ENCODE results near the gene LYZ.

The LYZ gene

GRCh38 chr12:69341328-69341727 lies 6.9 kb upstream of the LYZ start:
- no peak overlapping the region for H3K4me3 ChIP-seq (ENCODE audit: low read length)
- peaks cover 23% of the 10 kb centered on the region for H3K4me1 ChIP-seq (ENCODE audit: control insufficient read depth, insufficient read depth, low read length)
- H3K9me3 ChIP-seq (ENCODE audit: control insufficient read depth, low read length) = no peaks in the 10 kb centered on the region
- peaks cover 5% of the 10 kb centered on the region for H3K27me3 ChIP-seq (replicated peaks; ENCODE audit: control insufficient read depth, insufficient read depth, low read length)
- H3K9ac ChIP-seq (ENCODE audit: low read length) = no peak overlapping the region
- no peak for DNase-seq (ENCODE audit: low read depth)
- H3K36me3 ChIP-seq (ENCODE audit: control insufficient read depth, insufficient read depth, low read length, severe bottlenecking) = no peaks in the 10 kb centered on the region

GRCh38 chr12:69342421-69342820 lies 5.8 kb upstream of the LYZ start:
- Histone ChIP-seq H3K4me3 (ENCODE audit: low read length) (no peak overlapping the region), H3K9me3 (ENCODE audit: control insufficient read depth, low read length) (no peaks in the 10 kb centered on the region), H3K36me3 (ENCODE audit: control insufficient read depth, insufficient read depth, low read length, severe bottlenecking) (no peaks in the 10 kb centered on the region), H3K9ac (ENCODE audit: low read length) (no peak overlapping the region), H3K27me3 (replicated peaks; ENCODE audit: control insufficient read depth, insufficient read depth, low read length) (peaks cover 5% of the 10 kb centered on the region), H3K4me1 (ENCODE audit: control insufficient read depth, insufficient read depth, low read length) (peaks cover 20% of the 10 kb centered on the region)
- no peak for DNase-seq (ENCODE audit: low read depth)

GRCh38 chr12:69343357-69343756 lies 4.8 kb upstream of the LYZ start:
- no peak overlapping the region for H3K4me3 ChIP-seq (ENCODE audit: low read length)
- peaks cover 5% of the 10 kb centered on the region for H3K27me3 ChIP-seq (replicated peaks; ENCODE audit: control insufficient read depth, insufficient read depth, low read length)
- peaks cover 13% of the 10 kb centered on the region for H3K4me1 ChIP-seq (ENCODE audit: control insufficient read depth, insufficient read depth, low read length)
- H3K36me3 ChIP-seq (ENCODE audit: control insufficient read depth, insufficient read depth, low read length, severe bottlenecking) = no peaks in the 10 kb centered on the region
- no peak overlapping the region for H3K9ac ChIP-seq (ENCODE audit: low read length)
- DNase-seq (ENCODE audit: low read depth) = no peak
- no peaks in the 10 kb centered on the region for H3K9me3 ChIP-seq (ENCODE audit: control insufficient read depth, low read length)

- peaks cover 5% of the 10 kb centered on the region for H3K27me3 ChIP-seq (replicated peaks; ENCODE audit: control insufficient read depth, insufficient read depth, low read length)
- peaks cover 11% of the 10 kb centered on the region for H3K4me1 ChIP-seq (ENCODE audit: control insufficient read depth, insufficient read depth, low read length)
- DNase-seq (ENCODE audit: low read depth) = no peak
- no peak overlapping the region for H3K4me3 ChIP-seq (ENCODE audit: low read length)
- no peaks in the 10 kb centered on the region for H3K9me3 ChIP-seq (ENCODE audit: control insufficient read depth, low read length)
- H3K36me3 ChIP-seq (ENCODE audit: control insufficient read depth, insufficient read depth, low read length, severe bottlenecking) = no peaks in the 10 kb centered on the region
- no peak overlapping the region for H3K9ac ChIP-seq (ENCODE audit: low read length)
Measured at GRCh38 chr12:69343885-69344612, 4.1 kb upstream of the LYZ start.

GRCh38 chr12:69345077-69345476 lies 3.1 kb upstream of the LYZ start:
- H3K4me1 ChIP-seq (ENCODE audit: control insufficient read depth, insufficient read depth, low read length) = peaks cover 11% of the 10 kb centered on the region
- H3K36me3 ChIP-seq (ENCODE audit: control insufficient read depth, insufficient read depth, low read length, severe bottlenecking) = no peaks in the 10 kb centered on the region
- H3K9ac ChIP-seq (ENCODE audit: low read length) = no peak overlapping the region
- no peak overlapping the region for H3K4me3 ChIP-seq (ENCODE audit: low read length)
- no peaks in the 10 kb centered on the region for H3K9me3 ChIP-seq (ENCODE audit: control insufficient read depth, low read length)
- peaks cover 4% of the 10 kb centered on the region for H3K27me3 ChIP-seq (replicated peaks; ENCODE audit: control insufficient read depth, insufficient read depth, low read length)
- no peak for DNase-seq (ENCODE audit: low read depth)

GRCh38 chr12:69345742-69346141 lies 2.4 kb upstream of the LYZ start:
- Histone ChIP-seq H3K36me3 (ENCODE audit: control insufficient read depth, insufficient read depth, low read length, severe bottlenecking) (no peaks in the 10 kb centered on the region), H3K9me3 (ENCODE audit: control insufficient read depth, low read length) (no peaks in the 10 kb centered on the region), H3K4me3 (ENCODE audit: low read length) (no peak overlapping the region), H3K4me1 (ENCODE audit: control insufficient read depth, insufficient read depth, low read length) (peaks cover 11% of the 10 kb centered on the region), H3K27me3 (replicated peaks; ENCODE audit: control insufficient read depth, insufficient read depth, low read length) (no peaks in the 10 kb centered on the region), H3K9ac (ENCODE audit: low read length) (no peak overlapping the region)
- DNase-seq (ENCODE audit: low read depth) = no peak

GRCh38 chr12:69350002-69350626 lies 1.9 kb downstream of the LYZ start:
- H3K4me3 ChIP-seq (ENCODE audit: low read length) = no peak overlapping the region
- no peaks in the 10 kb centered on the region for H3K4me1 ChIP-seq (ENCODE audit: control insufficient read depth, insufficient read depth, low read length)
- no peaks in the 10 kb centered on the region for H3K9me3 ChIP-seq (ENCODE audit: control insufficient read depth, low read length)
- no peak for DNase-seq (ENCODE audit: low read depth)
- no peak overlapping the region for H3K9ac ChIP-seq (ENCODE audit: low read length)
- no peaks in the 10 kb centered on the region for H3K27me3 ChIP-seq (replicated peaks; ENCODE audit: control insufficient read depth, insufficient read depth, low read length)
- no peaks in the 10 kb centered on the region for H3K36me3 ChIP-seq (ENCODE audit: control insufficient read depth, insufficient read depth, low read length, severe bottlenecking)

- DNase-seq (ENCODE audit: low read depth) = no peak
- no peaks in the 10 kb centered on the region for H3K36me3 ChIP-seq (ENCODE audit: control insufficient read depth, insufficient read depth, low read length, severe bottlenecking)
- H3K4me1 ChIP-seq (ENCODE audit: control insufficient read depth, insufficient read depth, low read length) = no peaks in the 10 kb centered on the region
- H3K9ac ChIP-seq (ENCODE audit: low read length) = no peak overlapping the region
- H3K27me3 ChIP-seq (replicated peaks; ENCODE audit: control insufficient read depth, insufficient read depth, low read length) = no peaks in the 10 kb centered on the region
- no peaks in the 10 kb centered on the region for H3K9me3 ChIP-seq (ENCODE audit: control insufficient read depth, low read length)
- H3K4me3 ChIP-seq (ENCODE audit: low read length) = no peak overlapping the region
Measured at GRCh38 chr12:69350777-69351176, 2.6 kb downstream of the LYZ start.

GRCh38 chr12:69351462-69352236 lies 3.5 kb downstream of the LYZ start:
- no peaks in the 10 kb centered on the region for H3K36me3 ChIP-seq (ENCODE audit: control insufficient read depth, insufficient read depth, low read length, severe bottlenecking)
- H3K4me3 ChIP-seq (ENCODE audit: low read length) = no peak overlapping the region
- no peaks in the 10 kb centered on the region for H3K9me3 ChIP-seq (ENCODE audit: control insufficient read depth, low read length)
- no peak overlapping the region for H3K9ac ChIP-seq (ENCODE audit: low read length)
- no peak for DNase-seq (ENCODE audit: low read depth)
- H3K4me1 ChIP-seq (ENCODE audit: control insufficient read depth, insufficient read depth, low read length) = no peaks in the 10 kb centered on the region
- H3K27me3 ChIP-seq (replicated peaks; ENCODE audit: control insufficient read depth, insufficient read depth, low read length) = no peaks in the 10 kb centered on the region

GRCh38 chr12:69352904-69353303 lies 4.7 kb downstream of the LYZ start:
- Histone ChIP-seq H3K36me3 (ENCODE audit: control insufficient read depth, insufficient read depth, low read length, severe bottlenecking) (no peaks in the 10 kb centered on the region), H3K4me1 (ENCODE audit: control insufficient read depth, insufficient read depth, low read length) (peaks cover 2% of the 10 kb centered on the region), H3K27me3 (replicated peaks; ENCODE audit: control insufficient read depth, insufficient read depth, low read length) (no peaks in the 10 kb centered on the region), H3K9me3 (ENCODE audit: control insufficient read depth, low read length) (no peaks in the 10 kb centered on the region), H3K9ac (ENCODE audit: low read length) (no peak overlapping the region), H3K4me3 (ENCODE audit: low read length) (no peak overlapping the region)
- no peak for DNase-seq (ENCODE audit: low read depth)

GRCh38 chr12:69354172-69354555 lies 6.0 kb downstream of the LYZ start:
- peaks cover 6% of the 10 kb centered on the region for H3K4me1 ChIP-seq (ENCODE audit: control insufficient read depth, insufficient read depth, low read length)
- no peaks in the 10 kb centered on the region for H3K27me3 ChIP-seq (replicated peaks; ENCODE audit: control insufficient read depth, insufficient read depth, low read length)
- no peak for DNase-seq (ENCODE audit: low read depth)
- H3K4me3 ChIP-seq (ENCODE audit: low read length) = no peak overlapping the region
- H3K9me3 ChIP-seq (ENCODE audit: control insufficient read depth, low read length) = no peaks in the 10 kb centered on the region
- no peak overlapping the region for H3K9ac ChIP-seq (ENCODE audit: low read length)
- H3K36me3 ChIP-seq (ENCODE audit: control insufficient read depth, insufficient read depth, low read length, severe bottlenecking) = no peaks in the 10 kb centered on the region
